Caco-2 (cell line): Measurements from ENCODE around the gene CT47C1. TPM values are rescaled to one million over a fixed set of nuclear protein-coding genes. Genes with fewer than 3 reads are reported as not detected.
A peak's percentile ranks its signal among the peaks of the same experiment; 100 is the strongest.

ENCODE experiments used
- BruUV-seq: library from RNA; stranded (reverse); fragments of 400-500 nt; replicated peaks from 2 replicates; lab custom pipeline; 2021; lab: Mats Ljungman, UMichigan
- CTCF ChIA-PET: fragments of 300-600 bp; sonication (Branson Sonifier 250); formaldehyde crosslinking; loops from one replicate; lab custom pipeline; 2022; ENCODE audit warnings: antibody characterized with exemption; lab: Charles Lee
- POLR2A ChIA-PET: fragments of 300-600 bp; sonication (Branson Sonifier 250); formaldehyde crosslinking; loops from one replicate; lab custom pipeline; 2022; ENCODE audit warnings: antibody characterized with exemption; lab: Charles Lee
- DNase-seq, 2 experiments: peaks; one replicate each; pipeline versions ENCODE4 v3.0.0 to v3.0.0-alpha.2; 2020 to 2022
- H3K27me3 ChIP-seq: replicated peaks from 2 replicates; pipeline ENCODE4 v1.6.0; 2011; ENCODE audit warnings: low read length; ENCODE audit not compliant: control insufficient read depth, insufficient read depth
- H3K36me3 ChIP-seq: 2 replicates; pipeline ENCODE4 v1.5.1; 2011; ENCODE audit warnings: low read length; ENCODE audit not compliant: control insufficient read depth, insufficient read depth
- H3K4me1 ChIP-seq: fragments of 250-450 bp; sonication (Bioruptor Pico); 2 replicates; pipeline ENCODE4 v1.5.1; 2020; ENCODE audit warnings: mild to moderate bottlenecking
- H3K4me3 ChIP-seq: 2 replicates; pipeline ENCODE4 v1.5.1; 2011; ENCODE audit warnings: low read depth, mild to moderate bottlenecking, control low read depth, low read length
- H3K9me3 ChIP-seq: fragments of 250-450 bp; sonication (Bioruptor Pico); 2 replicates; pipeline ENCODE4 v1.5.1; 2020; ENCODE audit warnings: mild to moderate bottlenecking, moderate library complexity
- H3K27ac Mint-ChIP-seq: one replicate; pipeline ENCODE4 v1.8.0; 2022; ENCODE audit warnings: mixed read lengths; ENCODE audit not compliant: unreplicated experiment
- H3K27me3 Mint-ChIP-seq: one replicate; pipeline ENCODE4 v1.8.0; 2022; ENCODE audit warnings: mixed read lengths; ENCODE audit not compliant: insufficient read depth, unreplicated experiment
- H3K36me3 Mint-ChIP-seq: one replicate; pipeline ENCODE4 v1.8.0; 2022; ENCODE audit warnings: mild to moderate bottlenecking, mixed read lengths; ENCODE audit not compliant: insufficient read depth, unreplicated experiment
- H3K4me1 Mint-ChIP-seq: one replicate; pipeline ENCODE4 v1.8.0; 2022; ENCODE audit warnings: low read depth, mixed read lengths; ENCODE audit not compliant: unreplicated experiment
- H3K4me3 Mint-ChIP-seq: one replicate; pipeline ENCODE4 v1.8.0; 2022; ENCODE audit warnings: mild to moderate bottlenecking, moderate library complexity, mixed read lengths; ENCODE audit not compliant: unreplicated experiment
- H3K9me3 Mint-ChIP-seq: one replicate; pipeline ENCODE4 v1.8.0; 2022; ENCODE audit warnings: mixed read lengths; ENCODE audit not compliant: unreplicated experiment
- CTCF ChIP-seq, 2 experiments: fragments of 200-600 bp in 1 of 2; IDR thresholded peaks; 1 replicate in 1 of 2; 2 replicates in 1 of 2; pipeline versions ENCODE4 v1.5.1 to v1.8.0; 2011 to 2022; ENCODE audit warnings: antibody characterized with exemption in 1 of 2, control low read depth in 1 of 2, inconsistent platforms in 1 of 2, low read depth in 1 of 2, low read length in 1 of 2, mild to moderate bottlenecking in 1 of 2, moderate library complexity in 1 of 2; ENCODE audit not compliant: insufficient read depth in 1 of 2, severe bottlenecking in 1 of 2, unreplicated experiment in 1 of 2
- intact Hi-C: fragments of 100-400 bp; cut with micrococcal nuclease; formaldehyde crosslinking; loops from one replicate; pipeline ENCODE4 v1.10.0; 2022; ENCODE audit not compliant: unreplicated experiment
- total RNA-seq: library from RNA; stranded (reverse); gene quantifications from 2 replicates; pipeline ENCODE4 v1.2.3, GENCODE V29; 2022

Gene CT47C1
- total RNA-seq, 1 experiment from 2014 or later = not detected

- Mint-ChIP-seq H3K4me1 (no peaks in the 10 kb centered on the region), H3K9me3 (no peaks in the 10 kb centered on the region), H3K27me3 (peaks cover 3% of the 10 kb centered on the region), H3K4me3 (no peak overlapping the region), H3K27ac (no peak overlapping the region), H3K36me3 (no peaks in the 10 kb centered on the region)
- Histone ChIP-seq H3K4me3 (no peak overlapping the region), H3K27me3 (no peaks in the 10 kb centered on the region), H3K36me3 (no peaks in the 10 kb centered on the region), H3K4me1 (no peaks in the 10 kb centered on the region), H3K9me3 (no peaks in the 10 kb centered on the region)
- TF ChIP-seq CTCF (IDR thresholded peaks at IDR 0.05; ENCODE audit: insufficient read depth in 1 of 2, low read depth in 1 of 2, low read length in 1 of 2, severe bottlenecking in 1 of 2, unreplicated experiment in 1 of 2) = peak in 1 of 2 experiments; percentile 65
- intact Hi-C loops = loop anchor here (1.0 to 2.0 kb wide), 4 partner anchors 62 to 148 kb away; no protein-coding TSS in a partner anchor
- no TSS peak for BruUV-seq
- ChIA-PET POLR2A (no interaction called here), CTCF (interaction anchor here (1.2 kb wide), 1 partner anchor 76 kb away, joined by 3 read pairs; no protein-coding TSS in a partner anchor)
- peak; percentile 42 to 46 for DNase-seq
These were observed 46.1 kb downstream of the CT47C1 start for GRCh38 chrX:119118780-119119395.

GRCh38 chrX:119121341-119121740 lies 48.5 kb downstream of the CT47C1 start:
- POLR2A ChIA-PET = no interaction called here
- no peak for TF ChIP-seq CTCF (IDR thresholded peaks at IDR 0.05; ENCODE audit: insufficient read depth in 1 of 2, low read depth in 1 of 2, low read length in 1 of 2, severe bottlenecking in 1 of 2, unreplicated experiment in 1 of 2)
- no peaks in the 10 kb centered on the region for H3K4me1 Mint-ChIP-seq
- H3K36me3 Mint-ChIP-seq = no peaks in the 10 kb centered on the region
- no peaks in the 10 kb centered on the region for H3K9me3 ChIP-seq
- no peaks in the 10 kb centered on the region for H3K4me1 ChIP-seq
- DNase-seq = no peak
- no peak overlapping the region for H3K4me3 ChIP-seq
- BruUV-seq = no TSS peak
- intact Hi-C loops = no loop called here
- CTCF ChIA-PET = interaction anchor here (0.7 kb wide), 1 partner anchor 12 kb away, joined by 5 read pairs; no protein-coding TSS in a partner anchor
- H3K36me3 ChIP-seq = no peaks in the 10 kb centered on the region
- no peak overlapping the region for H3K4me3 Mint-ChIP-seq
- H3K9me3 Mint-ChIP-seq = no peaks in the 10 kb centered on the region
- H3K27ac Mint-ChIP-seq = no peak overlapping the region
- H3K27me3 ChIP-seq = no peaks in the 10 kb centered on the region
- peaks cover 3% of the 10 kb centered on the region for H3K27me3 Mint-ChIP-seq

Other genes with a start within 250 kb of the CT47C1 start
- 0.19 and 0.39 TPM in 2 replicates for gene ZCCHC12, start 249.2 kb upstream of the CT47C1 start, total RNA-seq
- gene LONRF3, start 98.4 kb upstream of the CT47C1 start, total RNA-seq = 0.65 and 0.84 TPM in 2 replicates
- gene KIAA1210, start 54.8 kb downstream of the CT47C1 start, total RNA-seq = not detected in 2 replicates
- gene PGRMC1, start 163.3 kb downstream of the CT47C1 start, total RNA-seq = 103 and 107 TPM in 2 replicates